HG02610 (cell line): Measurements from ENCODE around the gene SLC16A7.
A peak's percentile ranks its signal among the peaks of the same experiment; 100 is the strongest.
"Not testable (repeated sequence)": the region's sequence is repeated elsewhere in the genome, so short reads cannot be mapped to it uniquely, and the experiment has no call there.

ENCODE experiments used
- ATAC-seq: cut with Tn5 transposase; IDR thresholded peaks from one replicate; pipeline ENCODE4 v1.9.1; 2021; ENCODE audit warnings: mild to moderate bottlenecking, moderate library complexity; ENCODE audit not compliant: unreplicated experiment

The SLC16A7 gene

DNA sequence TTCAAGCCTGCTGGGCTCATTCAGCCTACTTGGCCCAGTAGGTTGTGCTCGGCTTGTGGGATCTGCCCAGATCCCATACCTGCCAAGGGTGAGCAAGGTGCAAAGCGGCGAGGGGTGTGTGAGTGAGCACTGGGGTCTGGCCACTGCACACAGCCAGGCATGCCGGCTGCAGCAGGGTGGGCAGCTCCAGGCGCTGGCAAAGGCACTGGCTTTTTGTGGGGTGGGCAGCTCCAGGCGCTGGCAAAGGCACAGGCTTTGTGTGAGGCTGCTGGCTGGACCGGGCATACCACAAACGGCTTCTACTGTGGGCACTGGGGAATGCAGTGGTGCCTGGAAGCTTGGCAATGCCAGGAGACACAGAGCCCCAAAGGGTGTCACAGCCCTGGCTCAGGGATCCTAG lies 137.4 kb downstream of the SLC16A7 start:
- no peak for ATAC-seq

DNA sequence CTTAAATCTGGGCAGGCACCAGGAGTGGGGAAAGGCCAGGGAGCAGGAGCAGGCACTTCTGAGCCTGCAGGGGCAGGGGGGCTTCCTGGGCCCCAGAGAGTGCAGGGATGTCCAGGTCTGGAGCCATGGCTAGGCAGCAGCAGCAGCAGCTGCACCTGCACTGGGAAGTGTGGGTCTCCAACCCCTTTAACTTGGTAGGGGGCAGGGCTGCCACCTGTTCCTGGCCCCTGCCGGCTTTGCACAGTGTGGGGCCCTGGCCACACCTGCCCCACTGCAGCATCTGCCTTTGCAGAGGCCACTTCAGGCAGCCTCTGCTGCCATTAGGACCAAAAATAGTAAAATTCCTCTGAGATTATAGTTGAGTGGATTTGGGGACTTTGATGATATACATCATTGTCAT lies 138.5 kb downstream of the SLC16A7 start:
- ATAC-seq, result no peak

DNA sequence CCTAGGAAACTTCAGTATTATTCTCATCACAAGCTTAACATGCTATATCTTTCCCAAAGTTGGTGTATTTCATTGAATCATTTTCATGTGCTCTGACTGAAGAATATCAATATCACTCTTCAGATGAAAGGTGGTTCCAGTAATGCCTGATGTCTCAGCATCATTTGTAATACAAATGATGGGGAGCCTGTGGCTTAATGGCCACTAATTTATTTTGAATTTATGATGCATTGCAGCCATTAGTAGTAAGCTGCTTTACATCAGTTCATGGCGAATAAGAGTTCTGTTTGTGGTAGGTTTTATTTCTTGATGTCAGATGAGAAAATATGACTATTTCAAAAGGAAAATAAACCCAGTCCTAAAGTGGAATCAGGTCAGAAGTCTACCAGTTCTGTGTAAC lies 139.4 kb downstream of the SLC16A7 start:
- no peak for ATAC-seq

DNA sequence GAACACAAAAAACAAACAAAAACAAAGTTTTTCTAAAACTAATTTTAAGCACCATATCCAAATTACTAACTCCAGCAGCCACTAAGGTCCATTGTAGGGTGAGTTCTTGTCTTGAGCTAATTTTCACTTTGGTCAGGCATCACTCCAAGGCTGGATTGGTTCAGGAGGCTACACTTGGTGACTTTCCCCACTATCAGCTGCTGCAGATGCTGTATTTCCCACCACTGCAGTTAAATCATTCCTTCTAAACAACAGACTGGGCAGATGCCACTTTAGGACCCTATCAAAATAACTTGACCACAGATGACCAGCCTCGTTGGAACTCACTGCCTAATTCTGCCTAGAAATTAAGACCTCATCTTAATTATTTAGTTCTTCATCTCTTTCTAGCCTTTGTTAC lies 140.5 kb downstream of the SLC16A7 start:
- no peak for ATAC-seq

DNA sequence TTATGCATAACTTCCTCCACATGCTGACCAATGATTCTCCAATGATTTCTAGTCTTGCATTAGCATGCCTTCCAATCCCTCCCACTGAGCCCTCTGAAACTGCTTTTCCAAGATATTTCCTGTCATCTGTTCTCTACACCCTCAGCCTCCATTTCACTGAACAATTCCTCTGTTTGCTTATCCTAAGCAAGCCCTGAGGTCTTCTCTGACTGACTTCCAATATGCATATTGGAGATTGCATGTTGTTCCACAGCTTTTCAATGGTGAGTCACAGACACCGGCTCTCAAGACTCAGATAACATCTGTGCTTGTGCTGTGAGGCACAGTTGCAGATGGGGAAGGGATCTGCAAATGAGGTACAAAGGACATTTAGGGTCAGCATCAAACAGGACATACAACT lies 141.0 kb downstream of the SLC16A7 start:
- ATAC-seq, result no peak

DNA sequence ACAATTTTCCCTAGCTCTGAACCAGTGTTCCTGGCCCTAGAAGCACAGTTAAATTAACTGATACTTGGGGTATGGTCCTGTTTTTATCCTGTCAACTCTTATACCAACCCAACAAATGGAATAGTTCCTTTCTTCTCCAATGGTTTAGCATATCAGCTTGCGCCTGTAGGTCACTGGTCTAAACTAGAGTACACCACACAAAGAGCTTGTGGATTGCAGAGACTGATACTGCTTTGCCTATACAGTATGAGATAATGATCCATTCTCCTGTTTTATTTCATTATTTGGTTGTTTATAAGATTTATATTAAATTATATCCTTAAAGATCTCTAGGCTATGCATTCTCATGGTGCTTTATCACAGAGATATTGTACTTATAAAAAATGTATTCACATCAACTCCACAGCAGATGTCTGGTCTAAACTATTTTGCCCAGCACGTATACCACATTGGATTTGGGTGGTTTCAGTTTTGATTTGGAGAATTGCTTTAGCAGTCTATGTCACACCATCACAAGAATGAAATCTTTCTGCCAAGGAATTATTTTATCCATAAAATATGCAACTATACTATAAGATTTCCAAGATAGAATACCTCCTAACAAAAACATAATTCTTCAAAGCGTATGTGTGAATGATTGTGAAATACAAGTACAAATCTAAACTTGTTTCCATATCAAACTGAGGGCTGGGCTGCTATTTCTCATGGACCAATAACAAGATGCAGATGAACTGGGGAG lies 142.1 kb downstream of the SLC16A7 start:
- ATAC-seq, result peak; percentile 73

DNA sequence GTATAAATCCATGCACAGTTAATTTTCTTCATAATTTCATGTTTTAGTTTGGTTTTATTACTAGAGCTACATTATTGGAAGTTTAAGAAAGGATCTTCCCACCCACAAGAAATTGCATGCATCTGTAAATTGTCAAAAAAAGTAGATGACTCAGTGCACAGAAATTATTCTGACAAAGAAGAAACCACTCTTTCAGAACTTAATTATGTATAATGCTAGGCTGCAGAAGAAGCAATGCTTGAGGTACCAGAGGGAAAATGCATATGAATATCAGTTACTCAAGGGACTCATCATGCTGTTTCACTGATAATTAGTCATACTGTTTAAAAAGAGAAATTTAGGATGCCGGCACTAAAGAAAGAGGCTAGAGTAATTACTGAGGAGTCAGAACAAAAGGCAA lies 147.0 kb downstream of the SLC16A7 start:
- ATAC-seq, result no peak

- no peak for ATAC-seq
Measured at GRCh38 chr12:59744564-59744963, 148.7 kb downstream of the SLC16A7 start.

GRCh38 chr12:59751091-59751490 lies 155.3 kb downstream of the SLC16A7 start:
- not testable (repeated sequence) for ATAC-seq

DNA sequence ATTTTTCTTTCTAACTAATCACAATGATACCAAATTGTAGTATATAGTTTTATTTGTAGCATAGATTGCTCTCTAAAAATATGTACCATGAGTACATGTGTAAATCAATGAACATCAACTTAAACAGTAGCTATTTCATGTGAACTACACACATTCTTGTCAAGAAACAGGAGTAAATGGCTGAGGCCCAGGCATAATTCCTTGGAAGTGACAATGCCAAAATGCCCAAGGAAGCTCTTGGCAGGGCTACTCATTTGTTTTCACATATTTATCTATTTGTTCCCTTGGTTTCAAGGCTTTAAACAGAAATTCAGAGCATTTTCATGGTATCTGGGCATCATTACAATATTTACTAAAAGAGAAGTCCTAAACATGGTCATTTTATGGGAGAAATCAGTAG lies 165.7 kb downstream of the SLC16A7 start:
- ATAC-seq, result no peak

DNA sequence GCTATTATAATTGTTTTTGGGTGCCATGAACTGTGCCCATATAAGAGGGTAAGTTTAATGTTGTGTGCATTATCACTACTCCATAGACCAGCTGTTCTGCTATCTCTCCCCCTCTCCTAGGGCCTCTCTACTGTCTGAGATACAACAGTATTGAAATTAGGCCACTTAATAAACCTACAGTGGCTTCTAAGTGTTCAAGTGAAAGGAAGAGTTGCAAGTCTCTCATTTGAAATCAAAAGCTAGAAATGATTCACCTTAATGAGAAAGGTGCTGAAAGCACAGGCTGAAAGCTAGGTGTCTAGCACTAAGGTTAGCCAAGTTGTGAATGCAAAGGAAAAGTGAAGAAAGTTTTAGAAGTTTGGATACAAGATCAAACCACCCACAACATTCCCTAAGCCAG lies 168.0 kb downstream of the SLC16A7 start:
- ATAC-seq, result no peak

- ATAC-seq, result no peak
Measured at GRCh38 chr12:59768031-59768430, 172.2 kb downstream of the SLC16A7 start.

DNA sequence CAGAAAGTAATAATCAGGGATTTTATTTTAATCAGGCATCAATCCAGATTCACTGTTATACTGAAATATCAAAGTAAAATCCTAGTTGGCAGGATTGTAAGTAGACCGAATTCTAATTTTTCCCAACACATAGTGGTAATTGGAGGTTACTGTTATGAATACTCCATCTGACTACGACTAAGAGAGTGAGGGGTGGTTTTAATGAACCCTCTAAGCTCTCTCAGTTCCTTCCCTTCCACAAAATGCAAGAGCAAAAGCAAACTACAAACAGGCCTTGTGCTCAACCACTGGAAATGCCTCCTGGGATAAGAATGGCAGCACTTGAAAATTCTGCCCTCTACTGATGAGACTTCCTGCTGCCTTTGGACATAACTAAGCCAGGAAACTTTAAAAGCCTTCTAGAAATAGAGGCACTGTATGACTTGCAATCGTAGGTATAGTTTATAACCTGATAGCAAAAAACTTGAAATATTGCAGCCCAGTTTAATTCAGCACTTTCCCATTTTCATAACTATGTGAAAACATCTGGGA lies 184.8 kb downstream of the SLC16A7 start:
- ATAC-seq, result peak; percentile 61

DNA sequence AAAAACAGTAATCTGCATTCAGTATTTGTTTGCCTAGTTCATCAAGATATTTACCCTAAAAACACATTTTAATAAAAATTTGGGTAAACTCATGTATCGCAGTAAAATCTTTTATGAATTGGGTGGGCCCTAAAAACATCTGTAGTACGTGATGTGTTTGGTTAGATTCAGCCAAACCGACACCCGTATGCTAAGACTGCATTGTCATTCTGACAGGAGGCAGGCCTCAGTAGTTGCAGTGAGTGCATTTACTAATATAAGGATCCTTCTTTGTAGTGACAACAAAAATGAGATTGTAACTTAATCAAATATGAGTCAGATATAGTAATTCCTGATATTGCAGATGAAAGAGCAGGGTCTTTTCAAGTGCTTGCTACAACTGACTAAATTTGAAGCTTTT lies 191.8 kb downstream of the SLC16A7 start:
- ATAC-seq, result no peak

DNA sequence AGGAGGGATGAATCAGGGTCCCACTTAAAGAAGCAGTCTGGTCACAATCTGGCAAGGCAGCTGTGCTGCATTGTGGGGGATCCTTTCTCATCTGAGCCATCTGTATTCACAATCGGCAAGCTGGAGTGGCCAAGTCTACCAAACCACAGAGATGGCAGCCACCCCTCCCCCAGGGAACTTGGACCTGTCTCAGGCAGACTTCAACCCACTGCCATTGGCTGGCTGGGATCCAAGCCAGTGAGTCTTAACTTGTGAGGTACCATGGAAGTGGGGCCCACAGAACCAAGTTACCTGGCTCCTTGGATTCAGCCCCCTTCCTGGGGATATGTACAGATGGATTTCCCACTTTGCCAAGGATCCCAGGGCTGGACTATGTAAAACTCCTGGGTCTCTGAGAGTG lies 196.8 kb downstream of the SLC16A7 start:
- no peak for ATAC-seq

DNA sequence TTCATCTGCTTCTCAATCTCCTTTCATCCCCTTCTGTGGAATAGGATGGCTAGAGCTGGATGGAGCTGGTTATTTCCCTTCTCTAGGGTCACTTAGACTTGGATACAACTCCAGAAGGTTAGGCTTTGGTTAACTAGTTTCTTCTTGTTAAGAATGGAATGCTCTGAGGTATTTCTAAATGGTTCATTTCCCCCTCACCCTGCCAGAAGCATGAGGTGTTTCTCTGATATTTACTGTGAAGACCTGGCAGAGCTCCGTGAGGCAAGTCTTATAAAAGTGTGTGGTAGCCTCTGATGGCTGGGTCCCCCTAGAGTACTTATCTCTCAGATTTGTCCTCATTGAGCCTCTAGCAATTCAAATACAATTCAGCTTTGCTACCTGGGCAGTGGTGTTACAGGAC lies 207.9 kb downstream of the SLC16A7 start:
- ATAC-seq, result no peak

- peak; percentile 85 for ATAC-seq
Measured at GRCh38 chr12:59808317-59808910, 212.6 kb downstream of the SLC16A7 start.

GRCh38 chr12:59811991-59812390 lies 216.2 kb downstream of the SLC16A7 start:
- ATAC-seq, result no peak

DNA sequence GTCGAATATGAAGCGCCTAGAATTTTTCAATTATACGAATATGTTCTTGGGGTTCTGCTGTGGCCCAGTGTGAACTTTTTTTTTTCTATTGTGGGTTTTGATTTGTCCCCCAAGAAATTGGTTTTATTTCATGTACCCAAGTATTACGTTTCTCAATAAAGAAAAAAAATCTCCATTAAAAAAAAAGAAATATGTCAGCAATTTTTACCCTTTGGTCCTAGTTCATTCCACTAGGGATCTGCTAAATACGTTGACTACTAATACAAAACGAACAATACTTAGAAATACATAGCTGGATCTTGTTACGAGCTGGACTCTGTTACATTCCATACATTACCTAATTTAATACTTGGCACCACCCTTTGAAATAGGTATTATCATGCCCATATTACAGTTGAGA lies 216.9 kb downstream of the SLC16A7 start:
- ATAC-seq, result no peak

GRCh38 chr12:59820594-59821011 lies 224.8 kb downstream of the SLC16A7 start:
- ATAC-seq, result no peak

DNA sequence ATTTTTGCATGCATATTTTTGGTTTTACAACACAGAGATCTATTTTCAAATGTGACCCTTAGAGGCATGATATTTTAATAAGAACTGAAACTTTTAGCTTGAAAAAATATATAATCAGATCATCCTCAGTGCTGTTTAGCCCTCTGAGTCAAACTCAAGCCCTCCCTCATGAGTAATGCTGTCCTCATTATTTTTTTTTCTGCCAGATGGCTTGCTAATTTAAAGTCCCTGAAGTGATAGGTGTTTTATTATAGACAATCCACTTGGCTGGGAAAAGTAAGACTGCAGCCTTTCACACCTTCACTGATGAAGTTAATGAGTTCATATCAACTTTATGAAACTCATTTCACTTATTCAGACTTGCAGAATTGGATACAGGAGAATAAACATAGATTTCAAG lies 227.7 kb downstream of the SLC16A7 start:
- ATAC-seq, result no peak

DNA sequence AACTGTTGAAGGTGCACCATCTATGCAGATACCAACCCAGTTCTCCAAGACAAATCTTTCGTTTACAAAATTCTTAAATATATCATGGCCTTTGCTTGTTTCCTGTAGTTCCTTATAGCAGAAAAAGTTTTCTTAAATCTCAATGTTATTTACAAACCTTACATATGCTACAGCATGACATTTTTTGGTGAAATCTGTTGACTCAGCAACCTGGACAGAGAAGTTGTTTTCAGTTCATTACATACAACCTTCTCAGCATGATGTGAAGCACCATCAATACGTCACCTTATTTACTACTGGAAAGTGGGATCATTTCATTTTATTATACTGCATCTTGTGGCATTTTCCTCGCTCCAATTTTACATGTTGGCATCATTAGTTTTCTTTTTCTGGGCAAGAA lies 231.9 kb downstream of the SLC16A7 start:
- no peak for ATAC-seq

DNA sequence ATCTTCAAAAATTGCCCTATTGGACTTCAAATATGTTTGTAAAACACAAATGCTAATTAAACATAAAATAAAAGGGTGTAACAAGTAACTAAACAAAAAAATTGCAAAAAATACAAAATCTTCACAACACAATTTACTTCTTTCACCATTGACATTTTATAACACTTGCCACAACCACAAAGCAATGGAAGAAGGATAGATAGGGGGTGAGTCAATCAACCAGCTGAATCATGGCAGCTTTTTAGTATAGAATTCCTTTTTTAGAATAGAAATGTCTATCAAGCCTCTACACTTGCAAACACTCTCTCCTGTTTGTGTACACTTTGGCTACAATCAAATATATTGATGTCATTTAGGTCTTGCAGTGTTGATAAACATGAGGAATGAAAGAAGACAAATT lies 232.7 kb downstream of the SLC16A7 start:
- ATAC-seq, result no peak
